HCT116 (cell line): Measurements from ENCODE around the gene CPT1C.

ENCODE experiments used
- CBX3 ChIP-seq: IDR thresholded peaks from 2 replicates; pipeline ENCODE4 v1.6.1; 2012; ENCODE audit warnings: low read depth
- EGR1 ChIP-seq: IDR thresholded peaks from 2 replicates; pipeline ENCODE4 v1.6.1; 2012; ENCODE audit warnings: low read depth
- EZH2 ChIP-seq: fragments of 200-600 bp; sonication (generic); IDR thresholded peaks from 2 replicates; pipeline ENCODE4 v1.6.1; 2017; ENCODE audit warnings: antibody characterized with exemption, mixed run types
- POLR2A ChIP-seq: IDR thresholded peaks from 2 replicates; pipeline ENCODE4 v1.7.0; 2011; ENCODE audit warnings: borderline replicate concordance; ENCODE audit not compliant: insufficient read depth, insufficient read length; ENCODE audit errors: extremely low read depth
- POLR2AphosphoS5 ChIP-seq: IDR thresholded peaks from 2 replicates; pipeline ENCODE4 v1.6.1; 2011; ENCODE audit warnings: mild to moderate bottlenecking, low read depth, low read length, moderate library complexity
- RAD21 ChIP-seq: IDR thresholded peaks from 2 replicates; pipeline ENCODE4 v1.6.1; 2012; ENCODE audit warnings: low read depth, mild to moderate bottlenecking
- ZFX ChIP-seq: fragments of 450-650 bp; IDR thresholded peaks from 2 replicates; pipeline ENCODE4 v1.6.1; 2017
- TF ChIP-seq, protein P1 (sequence below), 3 experiments: fragments of 200-600 bp in 1 of 3; sonication (generic) in 1 of 3; IDR thresholded peaks in 2 of 3; conservative IDR thresholded peaks in 1 of 3; 2 replicates each; pipeline ENCODE4 v1.5.1; 2012 to 2017; ENCODE audit warnings: low read depth in 2 of 3, low read length in 2 of 3, antibody characterized with exemption in 1 of 3, borderline replicate concordance in 1 of 3, control low read depth in 1 of 3, mild to moderate bottlenecking in 1 of 3, mixed read lengths in 1 of 3, mixed run types in 1 of 3, moderate library complexity in 1 of 3; ENCODE audit not compliant: insufficient read depth in 1 of 3
- TF ChIP-seq, protein P2 (sequence below): IDR thresholded peaks from 2 replicates; pipeline ENCODE4 v1.6.1; 2012
- TF ChIP-seq, protein P3 (sequence below): IDR thresholded peaks from 2 replicates; pipeline ENCODE4 v1.6.1; 2012

DNA sequence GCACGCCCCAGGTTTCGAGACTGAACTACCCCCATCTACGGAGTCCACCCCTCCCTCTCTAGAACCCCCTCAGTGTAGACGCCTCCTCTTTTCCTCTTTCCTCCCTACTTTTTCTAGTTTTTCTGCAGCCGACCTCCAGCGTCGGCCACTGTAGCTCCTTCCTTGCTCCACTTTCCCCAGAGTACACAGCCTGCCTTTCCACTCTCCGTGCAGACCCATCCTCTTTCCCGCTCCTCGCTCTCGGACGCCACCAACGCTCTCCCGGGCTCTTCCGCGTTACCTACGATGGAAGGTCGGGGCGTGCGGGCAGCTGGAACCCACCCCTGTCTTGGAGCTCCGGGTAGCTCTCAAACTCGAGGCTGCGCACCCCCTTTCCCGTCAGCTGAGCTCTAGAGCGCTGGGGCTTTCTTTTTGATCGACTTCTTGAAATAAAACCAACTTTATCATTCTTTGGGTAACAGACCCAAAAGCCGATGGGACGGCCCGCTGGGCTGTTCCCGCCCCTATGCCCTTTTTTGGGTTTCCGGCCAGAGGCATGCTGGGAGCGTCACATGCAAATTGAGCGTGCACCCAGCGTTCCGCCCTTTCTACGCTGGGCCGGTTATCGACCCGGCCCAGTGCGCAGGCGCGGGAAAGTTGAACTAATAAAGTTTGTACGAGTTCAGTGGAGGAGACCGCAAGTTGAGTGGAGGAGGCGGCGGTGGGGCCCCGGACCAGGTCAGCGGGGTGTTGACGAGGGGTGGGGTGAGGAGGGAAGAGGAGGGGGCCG is 25.4 kb upstream of the CPT1C start, which contains the start of the genes BCL2L12 and IRF3:
- TF ChIP-seq CBX3 (no peak), ZFX (no peak), POLR2A (no peak), EZH2 (no peak), POLR2AphosphoS5 (peak; percentile 40; the same call in 1 of the 2 replicates), RAD21 (no peak), EGR1 (no peak)
- TF ChIP-seq, protein P1, sequence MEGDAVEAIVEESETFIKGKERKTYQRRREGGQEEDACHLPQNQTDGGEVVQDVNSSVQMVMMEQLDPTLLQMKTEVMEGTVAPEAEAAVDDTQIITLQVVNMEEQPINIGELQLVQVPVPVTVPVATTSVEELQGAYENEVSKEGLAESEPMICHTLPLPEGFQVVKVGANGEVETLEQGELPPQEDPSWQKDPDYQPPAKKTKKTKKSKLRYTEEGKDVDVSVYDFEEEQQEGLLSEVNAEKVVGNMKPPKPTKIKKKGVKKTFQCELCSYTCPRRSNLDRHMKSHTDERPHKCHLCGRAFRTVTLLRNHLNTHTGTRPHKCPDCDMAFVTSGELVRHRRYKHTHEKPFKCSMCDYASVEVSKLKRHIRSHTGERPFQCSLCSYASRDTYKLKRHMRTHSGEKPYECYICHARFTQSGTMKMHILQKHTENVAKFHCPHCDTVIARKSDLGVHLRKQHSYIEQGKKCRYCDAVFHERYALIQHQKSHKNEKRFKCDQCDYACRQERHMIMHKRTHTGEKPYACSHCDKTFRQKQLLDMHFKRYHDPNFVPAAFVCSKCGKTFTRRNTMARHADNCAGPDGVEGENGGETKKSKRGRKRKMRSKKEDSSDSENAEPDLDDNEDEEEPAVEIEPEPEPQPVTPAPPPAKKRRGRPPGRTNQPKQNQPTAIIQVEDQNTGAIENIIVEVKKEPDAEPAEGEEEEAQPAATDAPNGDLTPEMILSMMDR (IDR thresholded peaks at IDR 0.05 in 2 of 3, conservative IDR thresholded peaks at IDR 0.05 in 1 of 3; ENCODE audit: borderline replicate concordance in 1 of 3, insufficient read depth in 1 of 3, low read depth in 2 of 3, low read length in 2 of 3) = no peak
- TF ChIP-seq, protein P2, sequence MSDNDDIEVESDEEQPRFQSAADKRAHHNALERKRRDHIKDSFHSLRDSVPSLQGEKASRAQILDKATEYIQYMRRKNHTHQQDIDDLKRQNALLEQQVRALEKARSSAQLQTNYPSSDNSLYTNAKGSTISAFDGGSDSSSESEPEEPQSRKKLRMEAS = no peak
- TF ChIP-seq, protein P3, sequence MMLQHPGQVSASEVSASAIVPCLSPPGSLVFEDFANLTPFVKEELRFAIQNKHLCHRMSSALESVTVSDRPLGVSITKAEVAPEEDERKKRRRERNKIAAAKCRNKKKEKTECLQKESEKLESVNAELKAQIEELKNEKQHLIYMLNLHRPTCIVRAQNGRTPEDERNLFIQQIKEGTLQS = no peak
